ENCODE measurements around the gene MDGA2. TPM values are rescaled to one million over a fixed set of nuclear protein-coding genes. Genes with fewer than 3 reads are reported as not detected.

Gene MDGA2
- total and polyA plus RNA-seq, 2 of the 13 experiments (the other 11 are each of a cell fraction or from before 2014, with no cell fraction given): not detected

GRCh38 chr14:47596232-47596631 lies 79.2 kb downstream of the MDGA2 start:
- intact Hi-C loops (cut with micrococcal nuclease; ENCODE audit: unreplicated experiment): no loop called here
- FAIRE-seq (no peak), DNase-seq (ENCODE audit: low spot score) (no peak), ATAC-seq (no peak)
- no peak overlapping the region for H3K4me3 ChIP-seq (replicated peaks in 1 of 3; ENCODE audit: insufficient read depth in 1 of 3, low read depth in 2 of 3, low read length in 3 of 3)
- no peaks in the 10 kb centered on the region for H3K36me3 ChIP-seq (replicated peaks in 1 of 2; ENCODE audit: control insufficient read depth in 1 of 2, insufficient read depth in 2 of 2, low read length in 2 of 2)
- H3K4me2 ChIP-seq (ENCODE audit: low read depth, low read length): no peak overlapping the region
- no peak overlapping the region for H3K9ac ChIP-seq (ENCODE audit: insufficient read depth, low read depth, low read length)
- ChIA-PET CTCF (ENCODE audit: low intra/inter-chr PET ratio, low total read pairs) (no interaction called here), POLR2A (no interaction called here)
- no peak overlapping the region for H3K27ac ChIP-seq (ENCODE audit: extremely low read length, insufficient read depth, low read length)
- no TSS peak for BruUV-seq (replicated peaks)
- WGBS (ENCODE audit: low lambda C conversion rate): 1% methylated on average over 3 of the region's 3 CpGs
- in situ Hi-C loops (cut with HindIII; ENCODE audit: extremely low pct_ligation_motif_present, low pct_unique_long_range_greater_than_20kb): no loop called here
- H3K79me2 ChIP-seq (ENCODE audit: insufficient read depth, low read length): no peaks in the 10 kb centered on the region
- H3K9me3 ChIP-seq (ENCODE audit: low read length): peaks cover 5% of the 10 kb centered on the region; the same call in 1 of the 2 replicates
- H2AFZ ChIP-seq (ENCODE audit: low read length): no peak overlapping the region
- no peaks in the 10 kb centered on the region; a peak in 1 of 5 replicates for H3K27me3 ChIP-seq (ENCODE audit: control insufficient read depth in 1 of 2, insufficient read depth in 2 of 2, low read length in 2 of 2)
- H4K20me1 ChIP-seq (ENCODE audit: insufficient read depth, low read length): no peaks in the 10 kb centered on the region
- TF ChIP-seq ZSCAN30 (CRISPR knock-in tag; IDR thresholded peaks at IDR 0.05): no peak
- no peak for TF ChIP-seq MLLT10 (CRISPR knock-in tag; IDR thresholded peaks at IDR 0.05)
- TF ChIP-seq BCL6 (CRISPR knock-in tag; IDR thresholded peaks at IDR 0.05): no peak
- no peaks in the 10 kb centered on the region for H3K4me1 ChIP-seq (ENCODE audit: insufficient read depth, low read length)

GRCh38 chr14:47595552-47595951 lies 79.9 kb downstream of the MDGA2 start:
- WGBS (ENCODE audit: low lambda C conversion rate): 0% methylated on average over 1 of the region's 1 CpG
- BruUV-seq (replicated peaks): no TSS peak
- POLR2A ChIA-PET: no interaction called here

More at GRCh38 chr14:47595552-47595951, 79.9 kb downstream of the MDGA2 start:
- no peak overlapping the region for H3K4me3 ChIP-seq (replicated peaks in 1 of 3; ENCODE audit: insufficient read depth in 1 of 3, low read depth in 2 of 3, low read length in 3 of 3)
- no peak overlapping the region for H2AFZ ChIP-seq (ENCODE audit: low read length)
- TF ChIP-seq, protein P1, sequence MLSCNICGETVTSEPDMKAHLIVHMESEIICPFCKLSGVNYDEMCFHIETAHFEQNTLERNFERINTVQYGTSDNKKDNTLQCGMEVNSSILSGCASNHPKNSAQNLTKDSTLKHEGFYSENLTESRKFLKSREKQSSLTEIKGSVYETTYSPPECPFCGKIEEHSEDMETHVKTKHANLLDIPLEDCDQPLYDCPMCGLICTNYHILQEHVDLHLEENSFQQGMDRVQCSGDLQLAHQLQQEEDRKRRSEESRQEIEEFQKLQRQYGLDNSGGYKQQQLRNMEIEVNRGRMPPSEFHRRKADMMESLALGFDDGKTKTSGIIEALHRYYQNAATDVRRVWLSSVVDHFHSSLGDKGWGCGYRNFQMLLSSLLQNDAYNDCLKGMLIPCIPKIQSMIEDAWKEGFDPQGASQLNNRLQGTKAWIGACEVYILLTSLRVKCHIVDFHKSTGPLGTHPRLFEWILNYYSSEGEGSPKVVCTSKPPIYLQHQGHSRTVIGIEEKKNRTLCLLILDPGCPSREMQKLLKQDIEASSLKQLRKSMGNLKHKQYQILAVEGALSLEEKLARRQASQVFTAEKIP (CRISPR knock-in tag; IDR thresholded peaks at IDR 0.05; ENCODE audit: borderline replicate concordance): no peak
- TF ChIP-seq HMG20A (CRISPR knock-in tag; IDR thresholded peaks at IDR 0.05; ENCODE audit: borderline replicate concordance): no peak
- TF ChIP-seq MATR3 (CRISPR knock-in tag; IDR thresholded peaks at IDR 0.05): no peak
- TF ChIP-seq, protein P2, sequence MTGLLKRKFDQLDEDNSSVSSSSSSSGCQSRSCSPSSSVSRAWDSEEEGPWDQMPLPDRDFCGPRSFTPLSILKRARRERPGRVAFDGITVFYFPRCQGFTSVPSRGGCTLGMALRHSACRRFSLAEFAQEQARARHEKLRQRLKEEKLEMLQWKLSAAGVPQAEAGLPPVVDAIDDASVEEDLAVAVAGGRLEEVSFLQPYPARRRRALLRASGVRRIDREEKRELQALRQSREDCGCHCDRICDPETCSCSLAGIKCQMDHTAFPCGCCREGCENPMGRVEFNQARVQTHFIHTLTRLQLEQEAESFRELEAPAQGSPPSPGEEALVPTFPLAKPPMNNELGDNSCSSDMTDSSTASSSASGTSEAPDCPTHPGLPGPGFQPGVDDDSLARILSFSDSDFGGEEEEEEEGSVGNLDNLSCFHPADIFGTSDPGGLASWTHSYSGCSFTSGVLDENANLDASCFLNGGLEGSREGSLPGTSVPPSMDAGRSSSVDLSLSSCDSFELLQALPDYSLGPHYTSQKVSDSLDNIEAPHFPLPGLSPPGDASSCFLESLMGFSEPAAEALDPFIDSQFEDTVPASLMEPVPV (CRISPR knock-in tag; IDR thresholded peaks at IDR 0.05): no peak
- TF ChIP-seq SMARCE1 (IDR thresholded peaks at IDR 0.05; ENCODE audit: borderline replicate concordance): no peak
- TF ChIP-seq KDM1A (CRISPR knock-in tag; IDR thresholded peaks at IDR 0.05): no peak
- TF ChIP-seq NFRKB (IDR thresholded peaks at IDR 0.05): no peak
- no peak for TF ChIP-seq MED1 (CRISPR knock-in tag; IDR thresholded peaks at IDR 0.05)
- TF ChIP-seq, protein P3, sequence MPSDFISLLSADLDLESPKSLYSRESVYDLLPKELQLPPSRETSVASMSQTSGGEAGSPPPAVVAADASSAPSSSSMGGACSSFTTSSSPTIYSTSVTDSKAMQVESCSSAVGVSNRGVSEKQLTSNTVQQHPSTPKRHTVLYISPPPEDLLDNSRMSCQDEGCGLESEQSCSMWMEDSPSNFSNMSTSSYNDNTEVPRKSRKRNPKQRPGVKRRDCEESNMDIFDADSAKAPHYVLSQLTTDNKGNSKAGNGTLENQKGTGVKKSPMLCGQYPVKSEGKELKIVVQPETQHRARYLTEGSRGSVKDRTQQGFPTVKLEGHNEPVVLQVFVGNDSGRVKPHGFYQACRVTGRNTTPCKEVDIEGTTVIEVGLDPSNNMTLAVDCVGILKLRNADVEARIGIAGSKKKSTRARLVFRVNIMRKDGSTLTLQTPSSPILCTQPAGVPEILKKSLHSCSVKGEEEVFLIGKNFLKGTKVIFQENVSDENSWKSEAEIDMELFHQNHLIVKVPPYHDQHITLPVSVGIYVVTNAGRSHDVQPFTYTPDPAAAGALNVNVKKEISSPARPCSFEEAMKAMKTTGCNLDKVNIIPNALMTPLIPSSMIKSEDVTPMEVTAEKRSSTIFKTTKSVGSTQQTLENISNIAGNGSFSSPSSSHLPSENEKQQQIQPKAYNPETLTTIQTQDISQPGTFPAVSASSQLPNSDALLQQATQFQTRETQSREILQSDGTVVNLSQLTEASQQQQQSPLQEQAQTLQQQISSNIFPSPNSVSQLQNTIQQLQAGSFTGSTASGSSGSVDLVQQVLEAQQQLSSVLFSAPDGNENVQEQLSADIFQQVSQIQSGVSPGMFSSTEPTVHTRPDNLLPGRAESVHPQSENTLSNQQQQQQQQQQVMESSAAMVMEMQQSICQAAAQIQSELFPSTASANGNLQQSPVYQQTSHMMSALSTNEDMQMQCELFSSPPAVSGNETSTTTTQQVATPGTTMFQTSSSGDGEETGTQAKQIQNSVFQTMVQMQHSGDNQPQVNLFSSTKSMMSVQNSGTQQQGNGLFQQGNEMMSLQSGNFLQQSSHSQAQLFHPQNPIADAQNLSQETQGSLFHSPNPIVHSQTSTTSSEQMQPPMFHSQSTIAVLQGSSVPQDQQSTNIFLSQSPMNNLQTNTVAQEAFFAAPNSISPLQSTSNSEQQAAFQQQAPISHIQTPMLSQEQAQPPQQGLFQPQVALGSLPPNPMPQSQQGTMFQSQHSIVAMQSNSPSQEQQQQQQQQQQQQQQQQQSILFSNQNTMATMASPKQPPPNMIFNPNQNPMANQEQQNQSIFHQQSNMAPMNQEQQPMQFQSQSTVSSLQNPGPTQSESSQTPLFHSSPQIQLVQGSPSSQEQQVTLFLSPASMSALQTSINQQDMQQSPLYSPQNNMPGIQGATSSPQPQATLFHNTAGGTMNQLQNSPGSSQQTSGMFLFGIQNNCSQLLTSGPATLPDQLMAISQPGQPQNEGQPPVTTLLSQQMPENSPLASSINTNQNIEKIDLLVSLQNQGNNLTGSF (CRISPR knock-in tag; IDR thresholded peaks at IDR 0.05): no peak
- H3K27me3 ChIP-seq (ENCODE audit: control insufficient read depth in 1 of 2, insufficient read depth in 2 of 2, low read length in 2 of 2): no peaks in the 10 kb centered on the region; a peak in 1 of 5 replicates
- CTCF ChIA-PET (ENCODE audit: low intra/inter-chr PET ratio, low total read pairs): no interaction called here
- intact Hi-C loops (cut with micrococcal nuclease; ENCODE audit: unreplicated experiment) (no loop called here), in situ Hi-C loops (cut with HindIII; ENCODE audit: extremely low pct_ligation_motif_present, low pct_unique_long_range_greater_than_20kb) (no loop called here)
- no peaks in the 10 kb centered on the region for H3K4me1 ChIP-seq (ENCODE audit: insufficient read depth, low read length)
- no peak overlapping the region for H3K27ac ChIP-seq (ENCODE audit: extremely low read length, insufficient read depth, low read length)
- peaks cover 11% of the 10 kb centered on the region for H3K9me3 ChIP-seq (ENCODE audit: low read length)
- no peaks in the 10 kb centered on the region for H3K79me2 ChIP-seq (ENCODE audit: insufficient read depth, low read length)
- ATAC-seq: no peak
- DNase-seq (ENCODE audit: low spot score): no peak
- no peaks in the 10 kb centered on the region for H4K20me1 ChIP-seq (ENCODE audit: insufficient read depth, low read length)
- FAIRE-seq: no peak
- no peaks in the 10 kb centered on the region for H3K36me3 ChIP-seq (replicated peaks in 1 of 2; ENCODE audit: control insufficient read depth in 1 of 2, insufficient read depth in 2 of 2, low read length in 2 of 2)
- no peak overlapping the region for H3K9ac ChIP-seq (ENCODE audit: insufficient read depth, low read depth, low read length)
- no peak overlapping the region for H3K4me2 ChIP-seq (ENCODE audit: low read depth, low read length)

All from HepG2 (cell line).